Activated CD4-positive, alpha-beta T cell treated with anti-CD3 and anti-CD28 coated beads, Interleukin-2, amount 10 ng/mL, durations not matched to agents 24 days and 14 days (primary cell): ENCODE data around the gene MCUB. TPM values are rescaled to one million over a fixed set of nuclear protein-coding genes. Genes with fewer than 3 reads are reported as not detected.
"Not testable (repeated sequence)": the region's sequence is repeated elsewhere in the genome, so short reads cannot be mapped to it uniquely, and the experiment has no call there.

Experiments used
- DNase-seq: peaks from one replicate; pipeline ENCODE4 v3.0.0; 2022
- H3K27ac Mint-ChIP-seq: one replicate; pipeline ENCODE4 v1.8.0; 2022; ENCODE audit warnings: mild to moderate bottlenecking, mixed read lengths
- H3K27me3 Mint-ChIP-seq: one replicate; pipeline ENCODE4 v1.8.0; 2022; ENCODE audit warnings: mixed read lengths
- H3K36me3 Mint-ChIP-seq: one replicate; pipeline ENCODE4 v1.8.0; 2022; ENCODE audit warnings: low read depth, mild to moderate bottlenecking, mixed read lengths
- H3K4me1 Mint-ChIP-seq: one replicate; pipeline ENCODE4 v1.8.0; 2021; ENCODE audit warnings: mixed read lengths
- H3K4me3 Mint-ChIP-seq: one replicate; pipeline ENCODE4 v1.8.0; 2022; ENCODE audit warnings: mild to moderate bottlenecking, moderate library complexity, mixed read lengths
- H3K9me3 Mint-ChIP-seq: one replicate; pipeline ENCODE4 v1.8.0; 2021; ENCODE audit warnings: mixed read lengths
- intact Hi-C: fragments of 100-400 bp; cut with micrococcal nuclease; formaldehyde crosslinking; loops from one replicate; pipeline ENCODE4 v1.15.1; 2023
- total RNA-seq: library from RNA; stranded (reverse); gene quantifications from 2 replicates; pipeline ENCODE4 v1.2.3, GENCODE V29; 2022

The MCUB gene
- total RNA-seq, 1 donor from 2014 or later = 46.4 TPM

DNA sequence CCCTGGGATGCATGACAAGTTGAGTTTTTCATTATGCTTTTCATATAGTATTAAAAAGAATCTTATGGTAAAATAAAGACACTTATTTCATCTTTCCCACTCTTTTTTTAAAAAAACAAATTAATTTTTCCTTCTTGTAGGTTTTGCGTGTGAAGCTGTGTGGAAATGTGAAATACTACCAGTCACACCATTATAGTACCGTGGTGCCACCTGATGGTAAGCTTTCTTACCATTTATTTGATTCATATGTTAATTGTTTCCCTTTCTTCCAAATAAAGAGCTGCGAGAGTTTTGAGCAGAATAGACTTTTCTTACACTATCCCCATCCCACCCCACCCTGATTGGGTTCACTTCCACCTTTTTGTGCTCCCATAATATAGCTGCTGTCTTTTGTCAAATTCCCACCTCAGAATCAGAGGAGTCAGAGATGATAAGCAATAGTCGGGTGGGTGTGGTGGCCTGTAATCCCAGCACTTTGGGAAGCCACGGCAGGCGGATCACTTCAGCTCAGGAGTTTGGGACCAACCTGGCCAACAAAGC, 98.9 kb downstream of the MCUB start:
- intact Hi-C loops = no loop called here
- DNase-seq = no peak
- Mint-ChIP-seq H3K4me1 (peaks cover 12% of the 10 kb centered on the region), H3K27ac (no peak overlapping the region), H3K27me3 (no peaks in the 10 kb centered on the region), H3K9me3 (no peaks in the 10 kb centered on the region), H3K36me3 (peaks cover 16% of the 10 kb centered on the region), H3K4me3 (no peak overlapping the region)

DNA sequence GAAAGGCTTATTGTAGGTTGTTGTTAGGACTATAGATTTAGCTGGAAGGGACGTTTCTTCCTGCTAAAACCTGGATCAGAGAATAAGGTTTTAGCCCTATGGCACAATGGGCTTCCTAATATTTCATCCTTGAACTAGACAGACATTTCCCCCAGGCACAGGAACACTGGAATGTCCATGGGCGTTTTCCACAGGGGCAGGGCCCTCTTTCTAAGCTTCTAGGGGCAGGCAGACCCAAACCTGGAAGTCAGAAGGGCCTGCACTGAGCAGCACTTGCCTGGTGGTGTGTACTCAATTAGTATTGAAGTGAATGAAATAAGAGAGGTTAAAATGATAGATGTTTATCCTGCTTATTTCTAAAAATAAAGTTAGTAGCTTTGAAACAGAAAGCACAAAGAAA, 102.1 kb downstream of the MCUB start:
- intact Hi-C loops = no loop called here
- Mint-ChIP-seq H3K9me3 (no peaks in the 10 kb centered on the region), H3K4me3 (no peak overlapping the region), H3K4me1 (peaks cover 13% of the 10 kb centered on the region), H3K36me3 (peaks cover 29% of the 10 kb centered on the region), H3K27ac (no peak overlapping the region), H3K27me3 (no peaks in the 10 kb centered on the region)
- no peak for DNase-seq

GRCh38 chr4:109662771-109663170, 102.7 kb downstream of the MCUB start:
- no peak for DNase-seq
- no peak overlapping the region for H3K4me3 Mint-ChIP-seq
- no peaks in the 10 kb centered on the region for H3K9me3 Mint-ChIP-seq
- intact Hi-C loops = no loop called here
- H3K27me3 Mint-ChIP-seq = no peaks in the 10 kb centered on the region
- peaks cover 31% of the 10 kb centered on the region for H3K36me3 Mint-ChIP-seq
- no peak overlapping the region for H3K27ac Mint-ChIP-seq
- peaks cover 14% of the 10 kb centered on the region for H3K4me1 Mint-ChIP-seq

- Mint-ChIP-seq H3K9me3 (no peaks in the 10 kb centered on the region), H3K36me3 (peaks cover 47% of the 10 kb centered on the region), H3K27me3 (no peaks in the 10 kb centered on the region), H3K27ac (no peak overlapping the region), H3K4me3 (no peak overlapping the region), H3K4me1 (peaks cover 18% of the 10 kb centered on the region)
- intact Hi-C loops = no loop called here
- DNase-seq = no peak
These were observed 105.9 kb downstream of the MCUB start for GRCh38 chr4:109665783-109666485.

- peaks cover 17% of the 10 kb centered on the region for H3K4me1 Mint-ChIP-seq
- no peaks in the 10 kb centered on the region for H3K27me3 Mint-ChIP-seq
- intact Hi-C loops = no loop called here
- peaks cover 3% of the 10 kb centered on the region for H3K9me3 Mint-ChIP-seq
- DNase-seq = no peak
- H3K4me3 Mint-ChIP-seq = no peak overlapping the region
- H3K36me3 Mint-ChIP-seq = peaks cover 59% of the 10 kb centered on the region
- peak overlapping the region; percentile 38 for H3K27ac Mint-ChIP-seq
These were observed 111.3 kb downstream of the MCUB start for GRCh38 chr4:109671350-109671749.

DNA sequence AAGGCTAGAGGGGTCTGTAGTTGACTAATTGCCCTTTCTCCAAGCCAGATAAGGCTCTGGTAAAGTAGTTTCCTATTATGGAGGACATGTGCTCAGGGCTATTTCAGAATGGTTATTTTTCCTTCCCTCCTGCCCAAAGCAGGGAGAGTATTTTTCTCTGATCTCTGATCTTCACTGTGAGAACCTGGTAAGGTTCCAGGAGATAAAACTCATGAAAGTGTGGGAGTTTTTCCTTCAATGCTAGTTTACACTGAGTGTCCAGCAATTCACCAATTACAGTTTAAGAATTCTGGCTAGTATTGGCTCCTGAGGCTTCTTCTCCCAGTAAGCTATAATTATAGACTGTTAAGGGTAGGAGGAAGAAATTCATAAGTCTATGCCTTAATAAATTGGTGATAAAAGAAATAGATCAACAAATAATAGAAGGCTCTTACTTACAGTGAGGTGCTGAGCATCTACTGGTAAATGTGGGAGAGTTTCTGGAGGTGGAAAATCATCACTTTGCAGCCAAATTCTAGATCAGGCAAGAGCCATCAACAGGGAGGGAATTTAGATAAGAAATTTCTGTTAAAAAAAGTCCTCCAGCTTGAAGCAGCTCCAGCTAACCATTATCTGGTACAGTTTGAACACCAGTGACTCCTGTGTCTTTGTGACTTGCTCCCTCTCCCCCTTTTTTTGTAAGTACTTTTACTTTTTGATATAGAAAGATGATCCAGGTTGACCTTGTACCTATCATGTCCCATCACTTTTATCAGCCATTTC, 112.3 kb downstream of the MCUB start:
- Mint-ChIP-seq H3K9me3 (peaks cover 3% of the 10 kb centered on the region), H3K27ac (no peak overlapping the region), H3K36me3 (peaks cover 57% of the 10 kb centered on the region), H3K4me1 (peaks cover 10% of the 10 kb centered on the region), H3K4me3 (no peak overlapping the region), H3K27me3 (no peaks in the 10 kb centered on the region)
- no peak for DNase-seq
- intact Hi-C loops = no loop called here

- H3K27ac Mint-ChIP-seq = no peak overlapping the region
- peaks cover 3% of the 10 kb centered on the region for H3K9me3 Mint-ChIP-seq
- peaks cover 56% of the 10 kb centered on the region for H3K36me3 Mint-ChIP-seq
- H3K4me3 Mint-ChIP-seq = no peak overlapping the region
- DNase-seq = no peak
- intact Hi-C loops = no loop called here
- no peaks in the 10 kb centered on the region for H3K27me3 Mint-ChIP-seq
- H3K4me1 Mint-ChIP-seq = peaks cover 10% of the 10 kb centered on the region
These were observed 113.3 kb downstream of the MCUB start for GRCh38 chr4:109673303-109673702.

DNA sequence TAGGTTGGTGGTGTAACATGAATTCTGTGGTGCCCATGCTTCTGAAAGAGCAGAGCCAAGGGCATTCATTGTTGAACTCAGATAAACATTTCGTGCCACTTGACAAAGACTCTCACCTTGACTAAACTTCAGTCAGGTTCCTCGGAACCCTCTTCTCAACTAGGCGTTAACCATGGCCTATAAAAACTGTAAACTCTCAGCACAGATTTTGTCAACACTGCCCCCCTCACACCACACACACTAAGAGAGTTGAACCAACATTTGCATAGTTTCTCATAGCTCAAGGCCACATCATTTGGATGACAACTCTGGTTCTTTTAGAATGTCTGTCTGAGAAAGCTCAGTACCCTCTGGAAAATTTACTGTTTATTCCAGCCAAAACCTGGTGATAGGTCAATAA, 115.1 kb downstream of the MCUB start:
- Mint-ChIP-seq H3K4me3 (no peak overlapping the region), H3K27me3 (no peaks in the 10 kb centered on the region), H3K9me3 (peaks cover 3% of the 10 kb centered on the region), H3K36me3 (peaks cover 53% of the 10 kb centered on the region), H3K4me1 (peaks cover 5% of the 10 kb centered on the region), H3K27ac (no peak overlapping the region)
- intact Hi-C loops = no loop called here
- DNase-seq = no peak

- intact Hi-C loops = no loop called here
- H3K36me3 Mint-ChIP-seq = peaks cover 52% of the 10 kb centered on the region
- no peak overlapping the region for H3K4me3 Mint-ChIP-seq
- H3K27me3 Mint-ChIP-seq = no peaks in the 10 kb centered on the region
- H3K27ac Mint-ChIP-seq = no peak overlapping the region
- peaks cover 3% of the 10 kb centered on the region for H3K9me3 Mint-ChIP-seq
- DNase-seq = no peak
- H3K4me1 Mint-ChIP-seq = peaks cover 5% of the 10 kb centered on the region
These were observed 115.8 kb downstream of the MCUB start for GRCh38 chr4:109675843-109676242.

GRCh38 chr4:109676886-109677285, 116.8 kb downstream of the MCUB start:
- intact Hi-C loops = no loop called here
- H3K36me3 Mint-ChIP-seq = peaks cover 48% of the 10 kb centered on the region
- H3K4me3 Mint-ChIP-seq = no peak overlapping the region
- no peak overlapping the region for H3K27ac Mint-ChIP-seq
- no peaks in the 10 kb centered on the region for H3K27me3 Mint-ChIP-seq
- peaks cover 3% of the 10 kb centered on the region for H3K4me1 Mint-ChIP-seq
- no peak for DNase-seq
- no peaks in the 10 kb centered on the region for H3K9me3 Mint-ChIP-seq

GRCh38 chr4:109678472-109678871, 118.4 kb downstream of the MCUB start:
- DNase-seq, H3K9me3 Mint-ChIP-seq, intact Hi-C loops, H3K27me3 Mint-ChIP-seq, H3K4me3 Mint-ChIP-seq, H3K27ac Mint-ChIP-seq: not testable (repeated sequence)
- peaks cover 52% of the 10 kb centered on the region for H3K36me3 Mint-ChIP-seq
- H3K4me1 Mint-ChIP-seq = peaks cover 16% of the 10 kb centered on the region

GRCh38 chr4:109678925-109679324, 118.9 kb downstream of the MCUB start:
- DNase-seq, H3K9me3 Mint-ChIP-seq, H3K27me3 Mint-ChIP-seq, H3K27ac Mint-ChIP-seq, intact Hi-C loops, H3K4me3 Mint-ChIP-seq: not testable (repeated sequence)
- peaks cover 19% of the 10 kb centered on the region for H3K4me1 Mint-ChIP-seq
- peaks cover 52% of the 10 kb centered on the region for H3K36me3 Mint-ChIP-seq

DNA sequence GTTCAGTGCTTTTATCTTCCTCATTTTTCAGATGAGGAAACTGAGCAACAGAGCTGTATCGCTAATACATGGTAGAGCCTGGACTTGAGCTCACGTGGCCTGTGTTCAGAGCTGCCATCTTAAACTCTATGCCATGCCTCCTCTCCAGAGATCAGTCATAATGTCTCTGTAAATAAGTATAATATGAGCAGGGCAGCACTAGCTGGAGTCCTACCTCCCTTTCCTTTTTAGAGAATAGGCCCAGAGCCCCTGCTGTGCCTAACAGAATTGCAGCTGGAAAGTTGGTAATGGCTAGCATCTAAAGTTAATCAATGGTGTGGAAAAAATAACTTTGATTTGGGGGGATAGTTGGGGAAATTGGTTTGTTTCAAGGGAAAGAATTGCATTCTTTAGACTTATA, 122.8 kb downstream of the MCUB start:
- H3K27ac Mint-ChIP-seq = no peak overlapping the region
- no peak for DNase-seq
- no peak overlapping the region for H3K4me3 Mint-ChIP-seq
- H3K27me3 Mint-ChIP-seq = no peaks in the 10 kb centered on the region
- no peaks in the 10 kb centered on the region for H3K9me3 Mint-ChIP-seq
- H3K4me1 Mint-ChIP-seq = peaks cover 20% of the 10 kb centered on the region
- peaks cover 60% of the 10 kb centered on the region for H3K36me3 Mint-ChIP-seq
- intact Hi-C loops = loop anchor here (2.0 kb wide), 1 partner anchor 20 kb away; the partner anchor contains the start of gene CASP6

- Mint-ChIP-seq H3K27me3 (no peaks in the 10 kb centered on the region), H3K4me3 (no peak overlapping the region), H3K27ac (no peak overlapping the region), H3K36me3 (peaks cover 63% of the 10 kb centered on the region), H3K9me3 (no peaks in the 10 kb centered on the region), H3K4me1 (peaks cover 20% of the 10 kb centered on the region)
- intact Hi-C loops = loop anchor here (2.0 kb wide), 1 partner anchor 19 kb away; the partner anchor contains the start of gene CASP6
- DNase-seq = no peak
These were observed 123.7 kb downstream of the MCUB start for GRCh38 chr4:109683621-109684253.
